GM10847 (cell line): ENCODE results near the gene OMP.

Experiments used
- POLR2A ChIP-seq: IDR thresholded peaks from 2 replicates; pipeline ENCODE4 v1.6.1; 2011; ENCODE audit not compliant: insufficient read length; ENCODE audit errors: extremely low read depth

The OMP gene, protein sequence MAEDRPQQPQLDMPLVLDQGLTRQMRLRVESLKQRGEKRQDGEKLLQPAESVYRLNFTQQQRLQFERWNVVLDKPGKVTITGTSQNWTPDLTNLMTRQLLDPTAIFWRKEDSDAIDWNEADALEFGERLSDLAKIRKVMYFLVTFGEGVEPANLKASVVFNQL

DNA sequence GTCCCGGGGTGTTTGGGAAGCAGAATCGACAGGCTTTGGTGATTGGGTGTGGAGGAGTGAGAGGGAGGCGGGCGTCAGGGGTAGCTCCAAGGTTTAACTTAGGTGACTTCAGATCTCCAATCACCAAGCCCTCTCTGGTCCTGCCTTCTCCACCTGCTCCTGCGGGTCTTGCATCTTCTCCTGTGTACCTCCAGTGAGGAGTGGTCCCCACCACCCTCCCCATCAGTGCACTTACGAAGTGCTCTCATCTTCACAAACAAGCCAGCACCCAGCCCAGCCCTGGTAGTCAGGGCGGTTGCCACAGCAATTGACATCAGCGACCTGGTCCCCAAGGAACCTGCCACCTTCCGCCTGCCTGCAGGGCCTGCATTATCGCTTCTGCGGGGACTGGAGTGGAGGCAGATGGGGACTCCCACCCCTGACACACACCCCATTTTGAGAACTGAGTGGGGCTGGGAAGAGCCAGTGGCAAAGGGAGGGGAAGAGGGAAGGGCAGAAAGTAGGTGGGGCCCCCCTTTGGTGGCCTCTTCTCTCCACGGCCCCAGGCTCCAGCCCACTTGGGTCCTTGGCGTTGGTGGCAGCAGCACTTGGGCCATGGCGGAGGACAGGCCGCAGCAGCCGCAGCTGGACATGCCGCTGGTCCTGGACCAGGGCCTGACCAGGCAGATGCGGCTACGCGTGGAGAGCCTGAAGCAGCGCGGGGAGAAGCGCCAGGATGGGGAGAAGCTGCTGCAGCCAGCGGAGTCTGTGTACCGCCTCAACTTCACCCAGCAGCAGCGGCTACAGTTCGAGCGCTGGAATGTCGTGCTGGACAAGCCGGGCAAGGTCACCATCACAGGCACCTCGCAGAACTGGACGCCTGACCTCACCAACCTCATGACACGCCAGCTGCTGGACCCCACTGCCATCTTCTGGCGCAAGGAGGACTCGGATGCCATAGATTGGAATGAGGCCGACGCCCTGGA lies at the start of gene OMP:
Gene OMP (plus strand): TSS at position 595 of the 965 bp plus-strand sequence. CDS start 0 bp downstream, at position 595.
- no peak for TF ChIP-seq POLR2A

DNA sequence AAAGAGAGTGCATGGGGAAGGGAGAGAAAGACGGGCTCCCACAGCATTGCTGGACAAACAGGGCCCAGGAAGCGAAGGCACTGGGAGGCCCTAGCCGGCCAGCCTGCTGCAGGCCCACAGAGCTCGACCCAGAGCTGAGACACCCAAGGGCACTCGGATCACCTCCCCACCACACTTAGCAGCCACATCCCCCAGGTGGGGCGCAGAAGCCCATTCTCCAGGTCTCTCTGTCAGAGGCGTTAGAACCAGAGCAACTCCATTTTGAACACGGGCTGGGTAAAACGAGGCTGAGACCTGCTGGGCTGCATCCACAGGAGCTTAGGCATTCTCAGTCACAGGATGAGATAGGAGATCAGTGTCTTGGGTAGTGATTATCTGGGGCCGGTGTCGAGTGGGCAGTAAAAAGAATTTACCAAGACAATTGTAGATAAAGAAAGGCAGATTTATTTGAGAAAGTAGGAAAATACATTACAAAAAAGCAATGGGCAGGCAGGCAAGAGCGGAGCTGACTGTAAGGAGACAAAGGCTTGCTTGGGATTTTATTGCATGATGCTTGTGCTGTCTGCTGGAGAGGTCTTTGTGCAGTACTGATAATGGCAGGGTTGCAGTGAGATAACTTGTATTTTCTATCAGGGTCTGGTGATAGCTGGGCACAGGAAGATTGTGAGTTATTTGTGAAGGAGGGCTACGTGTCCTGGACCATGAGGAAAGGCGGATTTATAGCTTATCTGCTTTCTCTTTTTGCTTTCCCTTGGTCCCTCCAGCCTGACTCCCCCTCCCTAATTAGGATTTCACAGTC lies 49.2 kb upstream of the OMP start:
- no peak for TF ChIP-seq POLR2A

DNA sequence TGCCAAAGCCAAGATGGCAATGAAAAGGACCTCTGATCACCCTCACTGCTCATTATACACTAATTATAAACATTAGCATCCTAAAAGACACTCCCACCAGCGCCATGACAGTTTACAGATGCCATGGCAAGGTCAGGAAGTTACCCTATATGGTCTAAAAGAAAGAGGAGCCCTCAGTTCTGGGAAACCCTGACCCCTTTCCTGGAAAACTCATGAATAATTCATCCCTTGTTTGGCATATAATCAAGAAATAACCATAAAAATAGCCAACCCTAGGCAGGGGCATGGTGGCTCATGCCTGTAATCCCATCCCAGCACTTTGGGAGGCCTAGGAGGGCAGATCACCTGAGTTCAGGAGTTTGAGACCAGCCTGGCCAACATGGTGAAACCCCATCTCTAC lies 48.6 kb upstream of the OMP start:
- TF ChIP-seq POLR2A: no peak

DNA sequence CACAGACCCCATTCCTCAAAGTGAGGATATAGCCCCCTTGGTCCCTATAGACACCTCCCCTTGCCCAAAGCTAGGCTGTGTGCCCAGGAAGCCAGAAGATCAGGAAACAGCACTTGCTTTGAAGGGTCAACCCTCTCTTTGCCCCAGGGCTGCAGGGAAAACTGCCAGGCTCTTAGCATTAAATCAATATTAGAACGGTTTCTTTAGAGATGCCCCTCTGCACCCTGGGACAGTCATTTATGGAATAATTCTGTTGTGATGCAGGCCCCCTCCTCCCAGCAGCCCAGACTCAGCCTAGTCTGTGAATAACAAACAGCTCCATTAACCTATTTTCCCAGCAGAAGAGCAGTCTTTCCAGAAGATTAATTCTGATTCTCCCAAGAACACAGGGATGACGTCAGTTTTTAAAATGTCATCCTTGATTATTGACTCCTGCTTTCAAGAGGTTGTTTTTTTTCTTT lies 47.5 kb upstream of the OMP start:
- TF ChIP-seq POLR2A: no peak

DNA sequence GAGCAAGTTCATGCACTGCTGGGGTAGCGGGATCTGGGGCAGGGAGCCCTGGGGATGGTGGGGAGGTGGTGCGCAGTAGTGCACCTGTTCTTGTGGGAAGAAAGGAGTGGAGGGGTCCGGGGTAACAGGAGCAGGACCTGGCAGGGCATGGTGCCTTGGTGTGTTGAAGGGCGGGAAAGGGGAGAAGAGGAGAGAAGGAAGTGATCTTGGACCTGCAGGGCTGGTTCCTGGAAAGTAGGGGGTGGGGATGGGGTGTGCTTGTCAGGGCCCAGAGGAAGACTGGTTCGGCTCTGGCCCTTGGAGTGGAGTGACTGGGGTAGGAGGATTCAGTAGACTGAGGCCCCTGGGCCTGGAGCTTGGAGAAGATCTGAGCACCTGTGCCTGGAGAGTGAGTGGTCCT lies 46.7 kb upstream of the OMP start:
- no peak for TF ChIP-seq POLR2A

DNA sequence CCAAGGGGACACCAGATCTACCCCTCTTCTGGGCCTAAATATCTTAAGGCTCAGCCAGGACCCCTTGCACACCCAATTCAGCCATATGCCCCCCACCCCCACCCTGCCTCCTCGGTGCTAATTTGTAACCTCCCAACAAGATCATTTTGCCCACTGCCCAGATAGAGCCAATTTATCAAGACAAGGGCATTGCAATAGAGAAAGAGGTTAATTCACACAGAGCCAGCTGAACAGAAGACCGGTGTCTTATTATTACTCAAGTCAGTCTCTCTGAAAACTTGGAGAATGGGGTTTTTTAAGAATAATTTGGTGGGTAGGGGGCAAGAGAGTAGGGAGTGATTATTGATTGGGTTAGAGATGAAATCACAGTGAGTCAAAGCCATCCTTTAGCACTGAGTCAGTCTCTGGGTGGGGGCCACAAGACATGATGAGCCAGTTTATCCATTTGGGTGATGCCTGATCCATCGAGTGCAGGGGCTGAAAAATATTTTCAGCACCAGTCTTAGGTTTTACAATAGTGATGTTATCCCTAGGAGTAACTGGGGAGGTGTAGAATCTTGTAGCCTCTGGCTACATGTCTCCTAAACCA lies 45.7 kb upstream of the OMP start:
- TF ChIP-seq POLR2A: no peak

DNA sequence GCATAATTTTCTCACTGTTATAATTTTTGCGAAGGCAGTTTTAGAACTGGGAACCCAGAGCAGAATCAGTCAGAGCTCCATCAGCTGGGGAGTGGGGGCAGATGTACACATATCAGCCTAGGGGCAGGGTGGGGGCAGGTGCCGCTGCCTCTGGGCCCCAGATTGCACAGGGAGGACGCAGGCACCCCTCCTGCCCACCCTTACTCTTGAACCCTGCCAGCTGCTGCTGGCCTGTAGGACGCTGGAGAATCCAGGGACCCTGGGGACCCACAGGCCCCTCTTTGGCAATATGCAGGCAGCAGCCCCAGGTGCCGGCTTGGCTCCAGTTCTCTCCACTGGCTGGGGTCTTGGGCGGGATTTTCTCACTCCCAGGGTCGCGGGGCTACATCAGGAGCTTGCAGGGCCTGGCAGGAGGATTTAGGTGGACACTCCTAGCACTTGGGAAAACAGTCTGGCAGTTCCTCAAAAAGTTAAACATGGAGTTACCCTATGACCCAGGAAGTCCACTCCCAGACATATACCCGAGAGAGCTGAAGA lies 44.6 kb upstream of the OMP start:
- TF ChIP-seq POLR2A: no peak

DNA sequence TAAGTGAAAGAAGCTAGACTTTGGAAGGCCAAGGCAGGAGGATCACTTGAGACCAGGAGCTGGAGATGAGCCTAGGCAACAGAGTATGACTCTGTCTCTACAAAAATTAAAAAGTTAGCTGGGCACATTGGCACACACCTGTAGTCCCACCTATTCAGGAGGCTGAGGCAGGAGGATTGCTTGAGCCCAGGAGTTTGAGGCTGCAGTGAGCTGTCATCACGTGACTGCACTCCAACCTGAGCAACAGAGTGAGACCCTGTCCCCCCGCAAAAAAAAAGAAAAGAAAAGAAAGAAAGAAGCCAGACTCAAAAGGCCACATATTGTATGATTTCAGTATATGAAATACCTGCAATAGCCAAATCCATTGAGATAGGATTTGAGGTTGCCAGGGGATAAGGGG lies 43.7 kb upstream of the OMP start:
- TF ChIP-seq POLR2A: no peak

DNA sequence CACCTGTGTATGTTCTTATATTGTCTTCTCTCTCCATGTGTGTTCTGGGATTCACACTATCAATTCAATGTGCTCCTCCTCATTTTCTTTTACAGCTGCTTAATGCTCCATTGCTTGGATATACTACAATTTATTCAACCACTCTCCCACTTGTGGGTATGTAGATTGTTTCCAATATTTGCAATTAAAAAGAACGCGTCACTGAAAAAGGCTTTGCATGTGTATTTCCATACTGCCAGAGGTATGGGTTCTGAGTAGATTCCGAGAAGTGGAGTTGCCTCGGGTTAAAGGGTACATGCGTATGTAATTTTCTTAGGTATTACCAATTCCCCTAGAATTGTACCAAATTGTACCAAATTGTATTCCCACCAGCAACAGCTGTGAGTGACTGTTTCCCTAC lies 42.8 kb upstream of the OMP start:
- no peak for TF ChIP-seq POLR2A

DNA sequence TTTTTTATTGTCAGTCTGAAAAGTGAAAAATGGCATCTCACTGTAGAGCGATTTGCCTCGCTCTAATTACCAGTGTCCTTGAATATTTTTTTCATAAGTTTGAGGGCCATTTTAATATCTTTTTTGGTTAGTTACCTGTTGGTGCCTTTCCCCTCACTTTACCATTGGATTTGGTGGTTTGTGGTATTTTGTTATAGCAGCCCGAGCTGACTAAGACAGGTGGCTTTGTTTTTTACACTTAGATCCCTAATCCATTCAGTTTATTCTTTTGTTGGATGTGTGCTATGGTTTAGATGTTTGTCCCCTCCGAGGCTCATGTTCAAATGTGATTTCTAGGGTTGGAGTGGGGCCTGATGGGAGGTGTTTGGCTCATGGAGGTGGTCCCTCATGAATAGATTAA lies 42.4 kb upstream of the OMP start:
- TF ChIP-seq POLR2A: no peak

DNA sequence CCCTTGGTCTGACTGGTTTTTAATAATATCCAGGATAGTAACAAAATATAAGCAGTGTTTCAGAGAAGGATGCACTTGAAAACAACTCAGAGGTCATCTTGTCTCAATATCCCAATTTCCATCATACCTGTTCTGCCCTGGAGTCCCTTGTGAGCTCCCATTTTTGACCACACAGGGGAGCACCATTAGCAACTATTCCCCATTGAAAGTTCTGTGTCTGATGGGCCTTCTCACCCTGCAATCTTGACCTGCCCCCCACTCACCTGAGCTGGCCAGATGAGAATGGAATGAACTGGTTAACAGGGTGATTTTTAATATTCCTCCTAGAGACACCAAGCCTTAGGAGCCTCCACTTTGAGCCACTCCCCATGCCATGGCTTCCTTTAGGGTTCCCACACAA lies 39.7 kb upstream of the OMP start:
- no peak for TF ChIP-seq POLR2A

DNA sequence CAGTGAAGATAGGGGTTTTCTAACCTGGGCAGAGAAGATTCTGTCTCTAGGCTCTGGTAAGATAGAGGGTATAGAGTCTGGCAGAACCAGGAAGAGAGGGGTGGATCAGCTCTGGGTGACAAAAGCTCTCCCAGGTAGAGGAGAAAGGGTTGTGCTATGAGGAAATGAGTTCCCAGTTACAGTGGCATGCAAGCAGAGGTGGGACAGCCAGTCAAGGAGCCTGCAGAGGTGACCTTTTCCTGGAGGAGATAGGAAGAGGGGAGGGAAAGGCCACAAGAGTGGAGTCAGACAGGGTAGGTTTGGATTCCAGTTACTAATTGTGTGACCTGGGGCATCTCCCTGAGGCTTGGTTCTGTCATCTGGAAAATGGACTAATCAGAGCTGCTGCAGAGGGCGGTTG lies 39.2 kb upstream of the OMP start:
- TF ChIP-seq POLR2A: no peak

DNA sequence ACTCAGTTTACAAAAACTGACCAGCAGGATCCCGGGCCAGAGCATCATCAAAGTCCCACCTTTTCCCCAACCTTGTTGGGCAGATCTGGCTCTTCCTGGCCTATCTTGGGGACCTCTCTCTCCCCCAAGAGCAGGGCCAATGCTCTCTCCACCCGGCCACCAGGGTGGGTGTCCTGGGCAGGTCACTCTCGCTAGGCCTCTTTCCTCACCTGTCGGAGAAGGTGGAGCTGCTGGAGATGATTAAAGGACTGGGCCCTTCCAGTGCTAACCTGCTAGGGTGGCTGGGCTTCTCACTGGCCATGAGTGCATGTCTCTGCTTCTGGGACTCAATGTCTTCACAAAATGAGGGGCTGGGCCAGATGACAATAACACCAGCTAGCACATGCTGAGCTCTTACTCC lies 38.8 kb upstream of the OMP start:
- TF ChIP-seq POLR2A: no peak

DNA sequence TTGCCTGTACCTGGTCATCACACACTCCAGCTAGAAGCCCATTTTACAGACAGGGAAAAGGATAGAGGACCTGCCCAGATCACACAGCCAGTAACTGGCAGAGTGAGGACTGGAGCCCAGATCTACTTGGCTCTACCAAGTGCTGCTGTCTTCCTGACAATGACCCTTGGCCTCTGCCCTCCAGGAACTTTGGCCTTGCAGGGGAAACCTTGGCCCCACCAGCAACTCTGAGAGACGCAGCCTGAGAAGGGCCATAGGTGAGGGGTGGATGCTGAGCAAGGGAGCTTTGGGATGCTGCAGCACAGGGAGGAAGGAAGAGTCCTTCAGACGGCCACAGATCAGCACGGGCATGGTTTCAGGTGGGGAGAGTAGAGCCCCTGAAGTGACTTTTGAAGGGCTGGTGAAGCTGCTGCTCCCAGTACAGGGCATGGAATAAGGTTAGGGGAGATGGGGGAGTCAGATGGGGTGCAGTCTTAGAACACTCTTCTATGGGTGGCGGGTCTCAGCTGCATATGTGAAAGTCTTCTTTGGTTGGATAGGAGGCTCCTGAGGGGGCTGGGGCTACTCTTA lies 37.9 kb upstream of the OMP start:
- TF ChIP-seq POLR2A: no peak

DNA sequence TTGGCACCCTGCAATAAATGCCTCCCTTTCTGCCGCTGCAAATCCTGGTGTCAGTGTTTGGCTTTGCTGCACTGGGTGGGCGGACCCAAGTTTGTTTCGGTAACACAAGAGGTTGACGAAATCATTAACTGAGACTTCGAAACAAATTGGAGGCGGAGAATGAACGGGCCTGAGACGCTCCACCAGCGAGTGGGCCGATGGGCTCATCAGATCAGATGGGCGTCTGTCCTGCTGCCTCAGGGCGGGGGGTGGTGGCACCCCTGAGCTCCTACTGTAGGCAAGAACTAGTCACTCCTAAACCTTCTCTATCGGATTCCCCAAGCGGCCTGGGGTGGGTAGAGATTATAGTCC lies 36.8 kb upstream of the OMP start:
- TF ChIP-seq POLR2A: no peak
